Caco-2 (cell line): Measurements from ENCODE around the gene WDR82. TPM values are rescaled to one million over a fixed set of nuclear protein-coding genes. Genes with fewer than 3 reads are reported as not detected.

Experiments
- BruUV-seq: library from RNA; stranded (reverse); fragments of 400-500 nt; replicated peaks from 2 replicates; lab custom pipeline; 2021; lab: Mats Ljungman, UMichigan
- CTCF ChIA-PET: fragments of 300-600 bp; sonication (Branson Sonifier 250); formaldehyde crosslinking; loops from one replicate; lab custom pipeline; 2022; ENCODE audit warnings: antibody characterized with exemption; lab: Charles Lee
- POLR2A ChIA-PET: fragments of 300-600 bp; sonication (Branson Sonifier 250); formaldehyde crosslinking; loops from one replicate; lab custom pipeline; 2022; ENCODE audit warnings: antibody characterized with exemption; lab: Charles Lee
- DNase-seq, 2 experiments: peaks; one replicate each; pipeline versions ENCODE4 v3.0.0 to v3.0.0-alpha.2; 2020 to 2022
- H3K27me3 ChIP-seq: replicated peaks from 2 replicates; pipeline ENCODE4 v1.6.0; 2011; ENCODE audit warnings: low read length; ENCODE audit not compliant: control insufficient read depth, insufficient read depth
- H3K36me3 ChIP-seq: 2 replicates; pipeline ENCODE4 v1.5.1; 2011; ENCODE audit warnings: low read length; ENCODE audit not compliant: control insufficient read depth, insufficient read depth
- H3K4me1 ChIP-seq: fragments of 250-450 bp; sonication (Bioruptor Pico); 2 replicates; pipeline ENCODE4 v1.5.1; 2020; ENCODE audit warnings: mild to moderate bottlenecking
- H3K4me3 ChIP-seq: 2 replicates; pipeline ENCODE4 v1.5.1; 2011; ENCODE audit warnings: low read depth, mild to moderate bottlenecking, control low read depth, low read length
- H3K9me3 ChIP-seq: fragments of 250-450 bp; sonication (Bioruptor Pico); 2 replicates; pipeline ENCODE4 v1.5.1; 2020; ENCODE audit warnings: mild to moderate bottlenecking, moderate library complexity
- H3K27ac Mint-ChIP-seq: one replicate; pipeline ENCODE4 v1.8.0; 2022; ENCODE audit warnings: mixed read lengths; ENCODE audit not compliant: unreplicated experiment
- H3K27me3 Mint-ChIP-seq: one replicate; pipeline ENCODE4 v1.8.0; 2022; ENCODE audit warnings: mixed read lengths; ENCODE audit not compliant: insufficient read depth, unreplicated experiment
- H3K36me3 Mint-ChIP-seq: one replicate; pipeline ENCODE4 v1.8.0; 2022; ENCODE audit warnings: mild to moderate bottlenecking, mixed read lengths; ENCODE audit not compliant: insufficient read depth, unreplicated experiment
- H3K4me1 Mint-ChIP-seq: one replicate; pipeline ENCODE4 v1.8.0; 2022; ENCODE audit warnings: low read depth, mixed read lengths; ENCODE audit not compliant: unreplicated experiment
- H3K4me3 Mint-ChIP-seq: one replicate; pipeline ENCODE4 v1.8.0; 2022; ENCODE audit warnings: mild to moderate bottlenecking, moderate library complexity, mixed read lengths; ENCODE audit not compliant: unreplicated experiment
- H3K9me3 Mint-ChIP-seq: one replicate; pipeline ENCODE4 v1.8.0; 2022; ENCODE audit warnings: mixed read lengths; ENCODE audit not compliant: unreplicated experiment
- intact Hi-C: fragments of 100-400 bp; cut with micrococcal nuclease; formaldehyde crosslinking; loops from one replicate; pipeline ENCODE4 v1.10.0; 2022; ENCODE audit not compliant: unreplicated experiment
- total RNA-seq: library from RNA; stranded (reverse); gene quantifications from 2 replicates; pipeline ENCODE4 v1.2.3, GENCODE V29; 2022
- TF ChIP-seq, protein P1 (sequence below), 2 experiments: fragments of 200-600 bp in 1 of 2; IDR thresholded peaks; 1 replicate in 1 of 2; 2 replicates in 1 of 2; pipeline versions ENCODE4 v1.5.1 to v1.8.0; 2011 to 2022; ENCODE audit warnings: antibody characterized with exemption in 1 of 2, control low read depth in 1 of 2, inconsistent platforms in 1 of 2, low read depth in 1 of 2, low read length in 1 of 2, mild to moderate bottlenecking in 1 of 2, moderate library complexity in 1 of 2; ENCODE audit not compliant: insufficient read depth in 1 of 2, severe bottlenecking in 1 of 2, unreplicated experiment in 1 of 2

WDR82 gene
- total RNA-seq, 1 experiment from 2014 or later: 67.1 TPM

DNA sequence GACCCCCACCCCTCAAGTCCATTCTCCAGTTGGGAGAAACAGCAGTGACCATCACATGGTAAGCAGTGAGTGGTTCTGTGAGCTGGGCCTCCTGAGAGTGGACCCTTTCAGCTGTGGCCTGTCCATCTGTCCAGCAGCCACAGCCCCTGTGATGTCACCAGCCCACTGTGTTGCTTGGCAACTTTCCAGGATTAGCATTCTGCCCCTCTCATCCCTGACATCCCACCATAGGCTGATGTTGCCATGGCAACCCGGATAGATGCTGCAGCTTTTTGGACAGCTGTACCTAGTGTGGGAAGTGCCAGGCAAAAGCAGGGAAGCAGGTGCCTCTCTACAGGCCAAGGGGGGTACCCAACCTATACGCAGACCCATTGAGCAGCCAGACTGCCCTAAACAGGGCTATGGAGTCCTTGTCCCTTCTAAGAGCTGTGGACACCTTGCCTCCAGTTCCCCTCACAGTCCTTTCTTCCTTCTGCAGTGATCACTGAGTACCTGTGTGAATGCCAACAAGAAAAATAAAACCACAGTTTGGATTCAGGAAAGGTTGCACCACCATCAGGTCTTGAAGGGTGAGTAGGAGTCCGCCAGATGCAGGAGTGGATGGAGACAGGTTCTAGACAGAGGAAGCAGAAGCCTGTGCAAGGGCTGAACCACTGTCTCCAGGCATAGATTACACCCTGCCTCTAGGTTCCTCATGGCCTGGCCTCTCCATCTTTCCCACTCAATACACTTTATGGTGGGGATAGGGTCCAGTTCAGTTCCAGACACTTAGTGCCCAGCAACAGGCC is 37.7 kb upstream of the WDR82 start, which contains the start of gene DNAH1:
Gene DNAH1 (plus strand): TSS at position 343 of the 788 bp plus-strand sequence. CDS start 6,124 bp downstream, outside the sequence.
- intact Hi-C loops: no loop called here
- Histone ChIP-seq H3K4me3 (no peak within 1 kb of the TSS), H3K27me3 (no peaks in the 10 kb centered on the region), H3K36me3 (no peaks in the 10 kb centered on the region), H3K4me1 (peaks cover 20% of the 10 kb centered on the region), H3K9me3 (no peaks in the 10 kb centered on the region)
- BruUV-seq: no TSS peak
- Mint-ChIP-seq H3K4me3 (no peak within 1 kb of the TSS), H3K27ac (no peak within 1 kb of the TSS), H3K36me3 (peaks cover 4% of the 10 kb centered on the region), H3K27me3 (no peaks in the 10 kb centered on the region), H3K4me1 (peaks cover 7% of the 10 kb centered on the region), H3K9me3 (no peaks in the 10 kb centered on the region)
- DNase-seq: no peak
- CTCF ChIA-PET: interaction anchor here (1.0 kb wide), 1 partner anchor 23 kb away, joined by 3 read pairs; no protein-coding TSS in a partner anchor
- POLR2A ChIA-PET: no interaction called here
- TF ChIP-seq, protein P1, sequence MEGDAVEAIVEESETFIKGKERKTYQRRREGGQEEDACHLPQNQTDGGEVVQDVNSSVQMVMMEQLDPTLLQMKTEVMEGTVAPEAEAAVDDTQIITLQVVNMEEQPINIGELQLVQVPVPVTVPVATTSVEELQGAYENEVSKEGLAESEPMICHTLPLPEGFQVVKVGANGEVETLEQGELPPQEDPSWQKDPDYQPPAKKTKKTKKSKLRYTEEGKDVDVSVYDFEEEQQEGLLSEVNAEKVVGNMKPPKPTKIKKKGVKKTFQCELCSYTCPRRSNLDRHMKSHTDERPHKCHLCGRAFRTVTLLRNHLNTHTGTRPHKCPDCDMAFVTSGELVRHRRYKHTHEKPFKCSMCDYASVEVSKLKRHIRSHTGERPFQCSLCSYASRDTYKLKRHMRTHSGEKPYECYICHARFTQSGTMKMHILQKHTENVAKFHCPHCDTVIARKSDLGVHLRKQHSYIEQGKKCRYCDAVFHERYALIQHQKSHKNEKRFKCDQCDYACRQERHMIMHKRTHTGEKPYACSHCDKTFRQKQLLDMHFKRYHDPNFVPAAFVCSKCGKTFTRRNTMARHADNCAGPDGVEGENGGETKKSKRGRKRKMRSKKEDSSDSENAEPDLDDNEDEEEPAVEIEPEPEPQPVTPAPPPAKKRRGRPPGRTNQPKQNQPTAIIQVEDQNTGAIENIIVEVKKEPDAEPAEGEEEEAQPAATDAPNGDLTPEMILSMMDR (IDR thresholded peaks at IDR 0.05; ENCODE audit: insufficient read depth in 1 of 2, low read depth in 1 of 2, low read length in 1 of 2, severe bottlenecking in 1 of 2, unreplicated experiment in 1 of 2): no peak

DNA sequence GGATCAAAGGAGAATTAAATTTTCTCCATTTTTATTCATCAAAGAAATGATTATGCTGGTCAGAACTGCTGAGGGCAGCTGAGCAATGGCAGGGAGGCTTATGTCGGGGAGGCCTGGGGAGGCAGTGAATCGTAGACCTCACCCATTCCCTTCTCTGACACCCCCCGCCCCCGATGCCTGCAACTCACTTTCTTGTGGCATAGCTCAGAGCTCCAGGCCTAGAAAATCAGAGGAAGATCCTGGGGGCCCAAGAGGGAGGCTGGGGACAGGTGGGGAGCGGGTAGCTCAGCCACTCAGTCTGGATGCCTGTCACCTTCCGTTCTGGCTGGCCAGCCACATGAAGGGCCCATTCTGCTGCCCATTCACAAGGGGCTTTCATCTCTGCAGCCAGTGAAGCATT is 36.6 kb upstream of the WDR82 start:
- H3K27ac Mint-ChIP-seq: no peak overlapping the region
- no peaks in the 10 kb centered on the region for H3K27me3 Mint-ChIP-seq
- no peak for DNase-seq
- peaks cover 7% of the 10 kb centered on the region for H3K4me1 Mint-ChIP-seq
- Histone ChIP-seq H3K9me3 (no peaks in the 10 kb centered on the region), H3K27me3 (no peaks in the 10 kb centered on the region), H3K4me3 (no peak overlapping the region), H3K4me1 (peaks cover 20% of the 10 kb centered on the region), H3K36me3 (no peaks in the 10 kb centered on the region)
- ChIA-PET POLR2A (no interaction called here), CTCF (no interaction called here)
- H3K36me3 Mint-ChIP-seq: peaks cover 4% of the 10 kb centered on the region
- TF ChIP-seq, protein P1 (IDR thresholded peaks at IDR 0.05; ENCODE audit: insufficient read depth in 1 of 2, low read depth in 1 of 2, low read length in 1 of 2, severe bottlenecking in 1 of 2, unreplicated experiment in 1 of 2): no peak
- intact Hi-C loops: no loop called here
- BruUV-seq: no TSS peak
- H3K4me3 Mint-ChIP-seq: no peak overlapping the region
- H3K9me3 Mint-ChIP-seq: no peaks in the 10 kb centered on the region

DNA sequence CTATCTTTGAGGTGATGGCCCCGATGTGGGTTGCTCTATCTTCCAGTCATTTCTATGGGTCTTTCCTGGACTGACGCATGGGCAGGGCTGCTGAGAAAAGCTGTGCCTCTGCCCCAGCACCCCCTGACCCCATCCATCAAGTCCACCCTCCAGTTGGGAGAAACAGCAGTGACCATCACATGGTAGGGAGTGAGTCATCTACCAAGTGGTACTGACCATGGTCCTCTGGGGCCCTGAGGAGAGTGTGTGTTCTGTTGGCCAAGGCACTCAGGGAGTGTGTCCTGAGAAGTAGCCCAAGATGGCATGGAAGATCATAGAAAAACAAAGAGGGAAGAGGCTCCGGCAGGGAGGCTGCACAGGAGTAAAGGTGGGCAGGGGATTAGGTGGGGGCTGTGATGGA is 36.0 kb upstream of the WDR82 start:
- no peaks in the 10 kb centered on the region for H3K36me3 ChIP-seq
- H3K27me3 ChIP-seq: no peaks in the 10 kb centered on the region
- H3K9me3 Mint-ChIP-seq: no peaks in the 10 kb centered on the region
- no TSS peak for BruUV-seq
- POLR2A ChIA-PET: no interaction called here
- peaks cover 4% of the 10 kb centered on the region for H3K36me3 Mint-ChIP-seq
- no peaks in the 10 kb centered on the region for H3K9me3 ChIP-seq
- peaks cover 20% of the 10 kb centered on the region for H3K4me1 ChIP-seq
- intact Hi-C loops: no loop called here
- no peak overlapping the region for H3K27ac Mint-ChIP-seq
- no peak overlapping the region for H3K4me3 ChIP-seq
- H3K4me1 Mint-ChIP-seq: peaks cover 7% of the 10 kb centered on the region
- CTCF ChIA-PET: no interaction called here
- H3K27me3 Mint-ChIP-seq: no peaks in the 10 kb centered on the region
- H3K4me3 Mint-ChIP-seq: no peak overlapping the region
- DNase-seq: no peak
- TF ChIP-seq, protein P1 (IDR thresholded peaks at IDR 0.05; ENCODE audit: insufficient read depth in 1 of 2, low read depth in 1 of 2, low read length in 1 of 2, severe bottlenecking in 1 of 2, unreplicated experiment in 1 of 2): no peak
